Measurements from ENCODE around the gene SLC12A3.

SLC12A3 gene

GRCh38 chr16:56862776-56863175 is 2.2 kb upstream of the SLC12A3 start:
- Histone ChIP-seq H2AFZ (ENCODE audit: low read length) (no peak overlapping the region), H3K4me2 (ENCODE audit: low read depth, low read length, poor library complexity, severe bottlenecking) (peak overlapping the region; percentile 34), H3K4me3 (ENCODE audit: low read length, poor library complexity, severe bottlenecking) (no peak overlapping the region), H3K36me3 (ENCODE audit: insufficient read depth, low read length) (no peaks in the 10 kb centered on the region), H3K79me2 (ENCODE audit: insufficient read depth, low read length) (no peaks in the 10 kb centered on the region), H3K9ac (ENCODE audit: low read depth, low read length, poor library complexity, severe bottlenecking) (no peak overlapping the region), H3K4me1 (ENCODE audit: insufficient read depth, low read length, poor library complexity, severe bottlenecking) (peaks cover 30% of the 10 kb centered on the region), H4K20me1 (ENCODE audit: insufficient read depth, low read length, poor library complexity, severe bottlenecking) (no peaks in the 10 kb centered on the region), H3K9me3 (ENCODE audit: insufficient read depth, low read depth, low read length) (no peaks in the 10 kb centered on the region), H3F3A (ENCODE audit: low read depth) (no peaks in the 10 kb centered on the region), H3K9me2 (replicated peaks; ENCODE audit: low read depth, low read length) (no peaks in the 10 kb centered on the region), H3K27me3 (ENCODE audit: insufficient read depth, low read length, poor library complexity, severe bottlenecking) (no peaks in the 10 kb centered on the region)
- TF ChIP-seq EZH2phosphoT487 (IDR thresholded peaks at IDR 0.05; ENCODE audit: borderline replicate concordance) (no peak), CTCF (conservative IDR thresholded peaks at IDR 0.05; ENCODE audit: low read length) (no peak)

GRCh38 chr16:56865394-56866062 is 521 bp downstream of the SLC12A3 start:
- Histone ChIP-seq H3K4me2 (ENCODE audit: low read depth, low read length, poor library complexity, severe bottlenecking) (no peak overlapping the region), H3K27me3 (ENCODE audit: insufficient read depth, low read length, poor library complexity, severe bottlenecking) (no peaks in the 10 kb centered on the region), H3F3A (ENCODE audit: low read depth) (no peaks in the 10 kb centered on the region), H3K4me1 (ENCODE audit: insufficient read depth, low read length, poor library complexity, severe bottlenecking) (peaks cover 30% of the 10 kb centered on the region), H3K4me3 (ENCODE audit: low read length, poor library complexity, severe bottlenecking) (no peak overlapping the region), H4K20me1 (ENCODE audit: insufficient read depth, low read length, poor library complexity, severe bottlenecking) (no peaks in the 10 kb centered on the region), H3K9me2 (replicated peaks; ENCODE audit: low read depth, low read length) (no peaks in the 10 kb centered on the region), H3K9ac (ENCODE audit: low read depth, low read length, poor library complexity, severe bottlenecking) (no peak overlapping the region), H3K9me3 (ENCODE audit: insufficient read depth, low read depth, low read length) (no peaks in the 10 kb centered on the region), H2AFZ (ENCODE audit: low read length) (no peak overlapping the region), H3K36me3 (ENCODE audit: insufficient read depth, low read length) (no peaks in the 10 kb centered on the region), H3K79me2 (ENCODE audit: insufficient read depth, low read length) (no peaks in the 10 kb centered on the region)
- no peak for TF ChIP-seq CTCF (conservative IDR thresholded peaks at IDR 0.05; ENCODE audit: low read length)
- TF ChIP-seq EZH2phosphoT487 (IDR thresholded peaks at IDR 0.05; ENCODE audit: borderline replicate concordance): no peak

- Histone ChIP-seq H3K4me3 (ENCODE audit: low read length, poor library complexity, severe bottlenecking) (no peak overlapping the region), H3K36me3 (ENCODE audit: insufficient read depth, low read length) (no peaks in the 10 kb centered on the region), H3F3A (ENCODE audit: low read depth) (no peaks in the 10 kb centered on the region), H3K79me2 (ENCODE audit: insufficient read depth, low read length) (no peaks in the 10 kb centered on the region), H3K9ac (ENCODE audit: low read depth, low read length, poor library complexity, severe bottlenecking) (no peak overlapping the region), H3K9me2 (replicated peaks; ENCODE audit: low read depth, low read length) (no peaks in the 10 kb centered on the region), H2AFZ (ENCODE audit: low read length) (peak overlapping the region; percentile 62; the same call in 1 of the 2 replicates), H3K4me1 (ENCODE audit: insufficient read depth, low read length, poor library complexity, severe bottlenecking) (peaks cover 14% of the 10 kb centered on the region), H4K20me1 (ENCODE audit: insufficient read depth, low read length, poor library complexity, severe bottlenecking) (no peaks in the 10 kb centered on the region), H3K27me3 (ENCODE audit: insufficient read depth, low read length, poor library complexity, severe bottlenecking) (no peaks in the 10 kb centered on the region), H3K4me2 (ENCODE audit: low read depth, low read length, poor library complexity, severe bottlenecking) (no peak overlapping the region), H3K9me3 (ENCODE audit: insufficient read depth, low read depth, low read length) (no peaks in the 10 kb centered on the region)
- peak; percentile 79 for TF ChIP-seq CTCF (conservative IDR thresholded peaks at IDR 0.05; ENCODE audit: low read length)
- TF ChIP-seq EZH2phosphoT487 (IDR thresholded peaks at IDR 0.05; ENCODE audit: borderline replicate concordance): no peak
These were observed 2.2 kb downstream of the SLC12A3 start for GRCh38 chr16:56866955-56867830.
